ENCODE data around the gene MEX3A. TPM values are rescaled to one million over a fixed set of nuclear protein-coding genes. Genes with fewer than 3 reads are reported as not detected.

MEX3A gene
- total and polyA plus RNA-seq, 3 experiments from 2014 or later, result 0.24 to 1.0 TPM; not detected in 1

DNA sequence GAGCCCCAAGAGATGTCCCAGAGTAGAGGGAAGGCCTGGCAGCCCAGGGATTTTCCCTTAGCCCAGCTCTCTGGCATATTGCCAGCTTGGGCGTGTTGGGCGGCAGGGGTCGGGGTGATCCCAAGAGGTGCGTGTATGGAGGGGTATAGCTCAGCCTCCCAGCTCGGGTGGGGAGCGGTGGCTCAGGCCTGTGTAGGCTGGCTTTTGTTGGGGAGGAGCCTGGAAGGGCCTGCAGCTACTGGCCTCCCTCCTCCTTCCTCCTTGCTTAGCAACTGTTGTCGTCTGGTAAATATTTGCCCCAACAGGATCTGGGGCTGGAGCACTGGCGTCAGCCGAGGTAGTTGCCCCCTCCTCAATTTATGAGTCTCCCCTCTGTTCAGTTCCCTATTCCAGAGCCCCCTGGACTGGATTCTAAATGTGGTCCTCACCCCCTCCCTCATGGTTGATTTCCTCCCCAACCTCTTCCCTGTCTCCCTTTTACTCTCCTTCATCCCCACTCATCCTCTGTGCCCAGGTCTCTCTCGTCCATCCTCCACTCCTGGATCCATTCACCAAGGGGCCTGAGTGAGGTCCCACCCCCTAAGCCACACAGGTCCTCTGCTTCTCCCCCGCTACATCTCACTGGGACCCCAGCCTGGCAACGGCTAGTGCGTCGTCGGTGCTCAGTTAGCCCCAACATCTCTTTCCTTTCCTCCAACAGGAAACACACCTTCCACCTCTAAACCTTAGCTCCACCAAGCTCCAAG, 22.0 kb upstream of the MEX3A start:
- POLR2A ChIA-PET, result interaction anchor here (0.8 to 1.4 kb wide), 2 partner anchors 12 to 23 kb away, joined by 3 read pairs; no protein-coding TSS in a partner anchor
- CTCF ChIA-PET, result interaction anchor here (1.0 to 22.4 kb wide), 4 partner anchors 8 to 121 kb away, joined by 4 to 702 read pairs (median 25); partner anchors contain the start of genes LMNA and PMF1

DNA sequence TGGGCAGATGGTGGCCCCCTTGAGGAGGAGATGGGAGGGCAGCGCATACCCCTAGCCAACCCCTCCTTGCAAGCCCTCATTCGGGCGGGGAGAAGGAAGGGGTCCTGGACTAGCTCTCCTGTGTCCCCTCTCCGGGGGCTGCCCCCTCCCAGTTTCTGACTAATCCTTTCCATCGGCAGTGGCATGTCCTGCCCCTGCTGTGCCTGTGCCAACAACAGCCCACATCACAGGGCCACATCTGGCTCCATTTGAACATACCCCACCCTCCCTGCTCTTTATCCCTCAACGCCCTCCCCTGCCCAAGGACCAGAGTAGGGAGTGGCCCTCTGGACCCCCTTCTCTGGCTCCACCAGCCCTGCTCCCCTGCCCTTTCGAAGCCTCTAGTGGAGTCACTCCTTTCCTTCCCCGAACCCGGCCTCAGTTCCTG, 21.3 kb upstream of the MEX3A start:
- H3K4me3 ChIP-seq (ENCODE audit: low read length), result no peak overlapping the region
- peak overlapping the region in 4 of 7 donors; percentile 14 to 83 (median 29) for H3K4me3 Mint-ChIP-seq
- peak overlapping the region; percentile 98 for H3K27ac ChIP-seq (ENCODE audit: low read depth, low read length)
- peak overlapping the region; percentile 75 to 100 (median 100) for H3K27ac Mint-ChIP-seq
- H3K27me3 ChIP-seq (ENCODE audit: insufficient read depth, low read length, poor library complexity, severe bottlenecking), result no peaks in the 10 kb centered on the region
- no peaks in the 10 kb centered on the region for H3K9me3 Mint-ChIP-seq
- no peaks in the 10 kb centered on the region for H3K36me3 ChIP-seq (ENCODE audit: insufficient read depth, low read length)
- ChIA-PET POLR2A (interaction anchor here (0.5 to 1.4 kb wide), 3 partner anchors 12 to 382 kb away, joined by 3 to 5 read pairs (median 3); no protein-coding TSS in a partner anchor), CTCF (interaction anchor here (1.7 to 22.4 kb wide), 2 partner anchors 20 to 122 kb away, joined by 7 to 702 read pairs; partner anchors contain the start of gene LMNA)
- H3K27me3 Mint-ChIP-seq, result peaks cover 0 to 4% of the 10 kb centered on the region in 2 donors
- H3K36me3 Mint-ChIP-seq, result no peaks in the 10 kb centered on the region
- H3K9me3 ChIP-seq (ENCODE audit: low read length), result no peaks in the 10 kb centered on the region
- H3K4me1 Mint-ChIP-seq, result peaks cover 38 to 59% (median 58%) of the 10 kb centered on the region in 3 donors
- peaks cover 36% of the 10 kb centered on the region for H3K4me1 ChIP-seq (ENCODE audit: insufficient read depth, low read length)
- DNase-seq, result peak in 1 of 5 donors; percentile 76

More for the DNA sequence above, 22.0 kb upstream of the MEX3A start:
- H3K36me3 Mint-ChIP-seq, result no peaks in the 10 kb centered on the region
- peak overlapping the region; percentile 75 to 100 (median 100) for H3K27ac Mint-ChIP-seq
- H3K4me1 ChIP-seq (ENCODE audit: insufficient read depth, low read length), result peaks cover 36% of the 10 kb centered on the region
- no peaks in the 10 kb centered on the region for H3K36me3 ChIP-seq (ENCODE audit: insufficient read depth, low read length)
- H3K4me3 Mint-ChIP-seq, result peak overlapping the region; percentile 42 to 86 (median 68)
- peaks cover 38 to 58% (median 54%) of the 10 kb centered on the region in 3 donors for H3K4me1 Mint-ChIP-seq
- peaks cover 0 to 4% of the 10 kb centered on the region in 2 donors for H3K27me3 Mint-ChIP-seq
- peak in 4 of 5 donors; percentile 52 to 82 (median 62) for DNase-seq
- H3K4me3 ChIP-seq (ENCODE audit: low read length), result no peak overlapping the region
- H3K27me3 ChIP-seq (ENCODE audit: insufficient read depth, low read length, poor library complexity, severe bottlenecking), result no peaks in the 10 kb centered on the region
- no peaks in the 10 kb centered on the region for H3K9me3 ChIP-seq (ENCODE audit: low read length)
- H3K9me3 Mint-ChIP-seq, result no peaks in the 10 kb centered on the region
- H3K27ac ChIP-seq (ENCODE audit: low read depth, low read length), result peak overlapping the region; percentile 98

DNA sequence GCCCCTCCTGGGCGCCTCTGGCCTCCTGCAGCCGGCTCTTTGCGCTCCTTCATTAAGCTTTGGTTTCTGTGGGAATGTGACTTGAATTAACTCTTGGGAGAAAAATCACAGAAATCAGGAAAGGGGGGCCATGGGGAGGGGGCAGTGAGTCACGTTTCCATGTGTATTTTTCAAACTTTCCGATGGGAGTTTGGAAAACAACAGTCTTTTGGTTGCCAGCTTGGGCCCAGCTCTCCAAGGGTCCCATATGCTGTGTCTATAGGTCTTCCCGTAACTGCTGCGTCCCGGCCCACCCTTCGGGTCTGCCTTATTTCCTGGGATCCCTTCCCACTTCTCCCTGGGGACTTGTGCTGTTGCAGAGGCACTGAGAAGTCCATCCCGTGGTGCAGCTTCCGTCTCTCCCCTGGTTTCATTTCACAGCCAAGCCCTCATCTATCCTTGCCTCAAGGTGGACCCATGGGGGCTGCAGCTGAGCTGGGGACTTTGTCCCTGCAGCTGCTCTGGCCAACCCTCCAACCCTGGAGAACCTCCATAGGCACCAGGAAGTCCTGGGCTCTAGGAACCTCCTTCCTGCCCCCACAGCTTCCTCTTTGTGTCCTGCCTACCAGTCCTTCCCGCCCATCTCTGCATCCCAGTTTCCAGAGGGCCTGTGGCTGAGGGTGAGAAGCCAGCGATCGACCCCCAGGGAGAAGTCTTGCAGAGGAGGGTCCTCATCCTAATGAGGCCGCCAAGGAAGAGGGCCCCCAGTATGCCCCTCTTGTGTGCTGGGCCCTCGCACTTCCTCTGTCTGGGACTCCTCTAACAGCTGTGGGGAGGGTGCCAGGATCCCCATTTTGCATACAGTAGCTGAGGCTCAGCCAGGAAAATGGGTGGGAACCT, 20.6 kb upstream of the MEX3A start:
- peaks cover 0 to 4% of the 10 kb centered on the region in 2 donors for H3K27me3 Mint-ChIP-seq
- Histone ChIP-seq H3K27ac (ENCODE audit: low read depth, low read length) (peak overlapping the region; percentile 98), H3K27me3 (ENCODE audit: insufficient read depth, low read length, poor library complexity, severe bottlenecking) (no peaks in the 10 kb centered on the region), H3K36me3 (ENCODE audit: insufficient read depth, low read length) (no peaks in the 10 kb centered on the region), H3K9me3 (ENCODE audit: low read length) (no peaks in the 10 kb centered on the region), H3K4me1 (ENCODE audit: insufficient read depth, low read length) (peaks cover 36% of the 10 kb centered on the region), H3K4me3 (ENCODE audit: low read length) (no peak overlapping the region)
- no peaks in the 10 kb centered on the region for H3K9me3 Mint-ChIP-seq
- DNase-seq, result no peak
- no peaks in the 10 kb centered on the region for H3K36me3 Mint-ChIP-seq
- peaks cover 44 to 65% (median 62%) of the 10 kb centered on the region in 3 donors for H3K4me1 Mint-ChIP-seq
- ChIA-PET CTCF (interaction anchor here (1.7 to 22.4 kb wide), 2 partner anchors 21 to 122 kb away, joined by 7 to 702 read pairs; partner anchors contain the start of gene LMNA), POLR2A (interaction anchor here (0.5 to 0.7 kb wide), 3 partner anchors 24 to 382 kb away, joined by 3 to 5 read pairs (median 3); no protein-coding TSS in a partner anchor)
- peak overlapping the region in 3 of 7 donors; percentile 14 to 83 (median 66) for H3K4me3 Mint-ChIP-seq
- H3K27ac Mint-ChIP-seq, result peak overlapping the region in 7 of 8 donors; percentile 93 to 100 (median 100)

DNA sequence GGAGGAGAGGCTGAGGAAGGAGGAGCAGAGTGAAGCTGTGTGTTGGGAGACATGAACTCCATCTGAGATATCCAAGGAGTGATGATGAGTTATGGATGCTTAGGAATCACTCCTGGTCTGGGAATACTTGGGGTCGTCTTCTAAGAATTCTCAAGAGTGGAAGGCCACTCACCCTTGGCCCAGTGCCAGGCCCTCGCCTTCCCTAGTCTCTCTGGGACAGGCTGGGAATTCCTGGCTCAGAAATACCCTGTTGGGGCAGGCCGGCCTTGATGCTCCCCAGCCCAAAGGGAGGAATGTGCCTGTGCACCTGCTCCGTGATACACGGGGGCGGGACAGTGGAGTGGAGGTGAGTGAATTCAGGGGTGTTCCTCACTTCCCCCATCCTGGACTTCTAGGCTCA, 19.6 kb upstream of the MEX3A start:
- Histone ChIP-seq H3K4me1 (ENCODE audit: insufficient read depth, low read length) (peaks cover 41% of the 10 kb centered on the region), H3K36me3 (ENCODE audit: insufficient read depth, low read length) (no peaks in the 10 kb centered on the region), H3K9me3 (ENCODE audit: low read length) (no peaks in the 10 kb centered on the region), H3K4me3 (ENCODE audit: low read length) (no peak overlapping the region), H3K27me3 (ENCODE audit: insufficient read depth, low read length, poor library complexity, severe bottlenecking) (no peaks in the 10 kb centered on the region), H3K27ac (ENCODE audit: low read depth, low read length) (no peak overlapping the region)
- H3K27me3 Mint-ChIP-seq, result peaks cover 0 to 7% of the 10 kb centered on the region in 2 donors
- peak overlapping the region in 7 of 8 donors; percentile 47 to 97 (median 90) for H3K27ac Mint-ChIP-seq
- CTCF ChIA-PET, result interaction anchor here (22.4 kb wide), 1 partner anchor 22 kb away, joined by 702 read pairs; the partner anchor contains the start of gene LMNA
- H3K9me3 Mint-ChIP-seq, result peaks cover 0 to 3% (median 0%) of the 10 kb centered on the region in 5 donors
- no peak for DNase-seq
- peaks cover 51 to 73% (median 64%) of the 10 kb centered on the region in 3 donors for H3K4me1 Mint-ChIP-seq
- no peaks in the 10 kb centered on the region for H3K36me3 Mint-ChIP-seq
- POLR2A ChIA-PET, result no interaction called here
- H3K4me3 Mint-ChIP-seq, result no peak overlapping the region

DNA sequence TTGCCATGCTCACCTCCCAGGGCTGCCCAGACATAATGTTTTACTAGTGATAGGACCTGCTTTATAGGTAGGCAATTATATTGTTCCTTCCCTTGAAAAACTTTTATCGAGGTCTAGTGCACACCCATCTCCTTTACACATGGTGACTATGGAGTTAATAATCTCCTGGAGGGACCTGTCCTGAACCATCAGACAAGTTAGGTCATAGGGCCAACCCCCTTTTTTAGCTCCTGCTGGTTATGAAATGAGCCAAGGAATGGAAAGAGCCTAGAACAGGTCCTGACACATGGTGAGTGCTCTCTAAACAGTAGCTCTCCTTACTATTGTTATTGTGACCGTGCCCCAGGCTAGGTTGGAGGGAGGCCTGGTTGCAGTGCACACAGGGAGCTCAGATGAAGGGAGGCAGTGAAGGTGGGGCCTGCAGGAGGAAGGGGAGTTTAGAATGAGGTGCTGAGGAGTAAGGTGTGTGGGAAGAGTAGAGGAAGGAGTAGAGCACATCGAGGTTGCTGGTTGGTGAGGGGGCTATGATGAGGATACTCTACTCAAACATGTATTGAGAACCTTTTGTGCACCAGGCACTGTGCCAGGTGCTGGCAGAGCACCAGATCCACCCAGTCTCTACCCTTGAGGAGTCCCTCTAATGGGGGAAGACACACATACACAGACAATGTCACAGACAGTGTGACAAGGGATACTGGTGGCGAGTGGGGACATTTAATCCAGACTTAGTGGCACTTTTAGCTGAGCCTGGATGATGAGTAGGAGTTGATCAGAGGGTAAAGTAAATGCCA, 18.1 kb upstream of the MEX3A start:
- peak overlapping the region in 1 of 7 donors; percentile 15 for H3K4me3 Mint-ChIP-seq
- Histone ChIP-seq H3K9me3 (ENCODE audit: low read length) (no peaks in the 10 kb centered on the region), H3K36me3 (ENCODE audit: insufficient read depth, low read length) (no peaks in the 10 kb centered on the region), H3K4me1 (ENCODE audit: insufficient read depth, low read length) (peaks cover 43% of the 10 kb centered on the region), H3K27me3 (ENCODE audit: insufficient read depth, low read length, poor library complexity, severe bottlenecking) (no peaks in the 10 kb centered on the region), H3K4me3 (ENCODE audit: low read length) (no peak overlapping the region), H3K27ac (ENCODE audit: low read depth, low read length) (no peak overlapping the region)
- peaks cover 0 to 8% of the 10 kb centered on the region in 2 donors for H3K27me3 Mint-ChIP-seq
- POLR2A ChIA-PET, result no interaction called here
- H3K9me3 Mint-ChIP-seq, result peaks cover 0 to 3% (median 0%) of the 10 kb centered on the region in 5 donors
- DNase-seq, result no peak
- H3K36me3 Mint-ChIP-seq, result no peaks in the 10 kb centered on the region
- peaks cover 53 to 71% (median 62%) of the 10 kb centered on the region in 3 donors for H3K4me1 Mint-ChIP-seq
- peak overlapping the region in 7 of 8 donors; percentile 38 to 100 (median 92) for H3K27ac Mint-ChIP-seq
- CTCF ChIA-PET, result interaction anchor here (22.4 kb wide), 1 partner anchor 23 kb away, joined by 702 read pairs; the partner anchor contains the start of gene LMNA

DNA sequence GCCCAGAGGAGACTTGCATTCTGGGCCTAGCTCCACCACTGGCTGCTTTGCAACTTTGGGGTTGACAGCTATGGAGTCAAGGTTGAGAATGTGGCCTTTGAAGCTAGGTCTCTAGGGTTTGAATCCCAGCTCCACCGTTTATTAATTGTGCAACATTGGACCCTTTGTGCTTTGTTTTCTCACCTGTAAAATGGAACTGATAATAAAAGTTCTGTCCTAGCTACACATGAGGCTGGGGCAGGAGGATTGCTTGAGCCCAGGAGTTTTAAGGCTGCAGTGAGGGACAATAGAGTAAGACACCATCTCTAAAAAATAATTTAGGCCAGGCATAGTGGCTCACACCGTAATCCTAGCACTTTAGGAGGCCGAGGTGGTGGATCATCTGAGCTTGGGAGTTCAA, 17.0 kb upstream of the MEX3A start:
- Histone ChIP-seq H3K4me1 (ENCODE audit: insufficient read depth, low read length) (peaks cover 32% of the 10 kb centered on the region), H3K4me3 (ENCODE audit: low read length) (no peak overlapping the region), H3K36me3 (ENCODE audit: insufficient read depth, low read length) (no peaks in the 10 kb centered on the region), H3K27me3 (ENCODE audit: insufficient read depth, low read length, poor library complexity, severe bottlenecking) (no peaks in the 10 kb centered on the region), H3K9me3 (ENCODE audit: low read length) (no peaks in the 10 kb centered on the region), H3K27ac (ENCODE audit: low read depth, low read length) (no peak overlapping the region)
- Mint-ChIP-seq H3K4me3 (no peak overlapping the region), H3K9me3 (peaks cover 0 to 3% (median 0%) of the 10 kb centered on the region in 5 donors), H3K27ac (peak overlapping the region; percentile 11 to 100 (median 99)), H3K27me3 (peaks cover 0 to 7% of the 10 kb centered on the region in 2 donors), H3K36me3 (no peaks in the 10 kb centered on the region), H3K4me1 (peaks cover 45 to 60% (median 51%) of the 10 kb centered on the region in 3 donors)
- no peak for DNase-seq
- ChIA-PET CTCF (interaction anchor here (10.2 to 22.4 kb wide), 2 partner anchors 25 to 126 kb away, joined by 88 to 702 read pairs; partner anchors contain the start of gene LMNA), POLR2A (no interaction called here)

DNA sequence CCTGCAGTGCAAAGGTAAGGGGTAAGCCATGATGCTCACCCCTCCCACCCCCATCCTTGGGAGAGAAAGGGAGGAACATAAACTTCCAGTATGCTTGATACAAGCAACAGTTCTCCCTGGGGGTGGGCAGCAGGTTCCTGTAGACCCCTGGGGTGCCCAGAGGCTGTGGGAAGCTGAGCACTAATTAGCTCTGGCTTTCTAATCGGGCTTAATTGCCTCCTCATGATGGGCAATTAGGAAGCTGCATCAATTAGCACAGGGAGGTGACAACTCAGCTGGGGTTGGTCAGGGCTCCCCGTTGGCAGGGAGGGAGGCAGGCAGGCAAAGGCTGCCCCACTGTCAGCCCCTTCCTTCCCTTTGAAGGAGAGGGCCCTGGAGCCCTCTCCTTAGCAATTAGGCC, 16.5 kb upstream of the MEX3A start:
- H3K4me3 ChIP-seq (ENCODE audit: low read length), result no peak overlapping the region
- peaks cover 0 to 3% (median 0%) of the 10 kb centered on the region in 5 donors for H3K9me3 Mint-ChIP-seq
- ChIA-PET CTCF (interaction anchor here (5.2 to 22.4 kb wide), 3 partner anchors 9 to 126 kb away, joined by 43 to 702 read pairs (median 88); partner anchors contain the start of gene LMNA), POLR2A (no interaction called here)
- H3K27me3 Mint-ChIP-seq, result peaks cover 0 to 5% of the 10 kb centered on the region in 2 donors
- no peaks in the 10 kb centered on the region for H3K27me3 ChIP-seq (ENCODE audit: insufficient read depth, low read length, poor library complexity, severe bottlenecking)
- H3K27ac Mint-ChIP-seq, result peak overlapping the region; percentile 89 to 100 (median 99)
- no peaks in the 10 kb centered on the region for H3K36me3 Mint-ChIP-seq
- no peaks in the 10 kb centered on the region for H3K9me3 ChIP-seq (ENCODE audit: low read length)
- DNase-seq, result no peak
- no peak overlapping the region for H3K27ac ChIP-seq (ENCODE audit: low read depth, low read length)
- no peaks in the 10 kb centered on the region for H3K36me3 ChIP-seq (ENCODE audit: insufficient read depth, low read length)
- H3K4me1 ChIP-seq (ENCODE audit: insufficient read depth, low read length), result peaks cover 27% of the 10 kb centered on the region
- H3K4me3 Mint-ChIP-seq, result peak overlapping the region in 1 of 7 donors; percentile 11
- H3K4me1 Mint-ChIP-seq, result peaks cover 41 to 55% (median 46%) of the 10 kb centered on the region in 3 donors
